Measurements from ENCODE around the gene CHPF. TPM values are rescaled to one million over a fixed set of nuclear protein-coding genes. Genes with fewer than 3 reads are reported as not detected.

CHPF gene
- total RNA-seq, 2 experiments from 2014 or later: 24.1 to 33.0 TPM

- TF ChIP-seq EZH2phosphoT487 (IDR thresholded peaks at IDR 0.05; ENCODE audit: borderline replicate concordance, low read depth, low read length) (no peak), CTCF (conservative IDR thresholded peaks at IDR 0.05; ENCODE audit: low read length) (no peak)
- no TSS peak for BruUV-seq (replicated peaks)
- H3K4me2 ChIP-seq (ENCODE audit: low read length): no peak overlapping the region
Observed at GRCh38 chr2:219537657-219538488, 5.7 kb downstream of the CHPF start.

GRCh38 chr2:219536967-219537366 lies 6.6 kb downstream of the CHPF start:
- ChIA-PET POLR2A (no interaction called here), CTCF (ENCODE audit: unreplicated experiment) (no interaction called here)
- Histone ChIP-seq H3K79me2 (ENCODE audit: insufficient read depth, low read depth, low read length) (0 out of 2 replicates have a peak, but pooled peaks cover under 1% of the 10 kb centered on the region), H3K9me3 (ENCODE audit: low read length) (no peaks in the 10 kb centered on the region), H3K4me2 (ENCODE audit: low read length) (no peak overlapping the region), H3K9me2 (ENCODE audit: insufficient read depth, low read length) (no peaks in the 10 kb centered on the region), H3K27ac (ENCODE audit: low read depth, low read length, poor library complexity, severe bottlenecking) (no peak overlapping the region), H2AFZ (ENCODE audit: low read length) (no peak overlapping the region), H3K36me3 (ENCODE audit: insufficient read depth, low read length) (peaks cover 24% of the 10 kb centered on the region), H3K4me1 (ENCODE audit: insufficient read depth, low read length, poor library complexity, severe bottlenecking) (no peaks in the 10 kb centered on the region), H3K4me3 (ENCODE audit: low read depth, low read length, poor library complexity, severe bottlenecking) (no peak overlapping the region), H4K20me1 (ENCODE audit: insufficient read depth, low read length) (0 out of 2 replicates have a peak, but pooled peaks cover 5% of the 10 kb centered on the region)
- intact Hi-C loops (cut with micrococcal nuclease; ENCODE audit: unreplicated experiment): no loop called here
- no TSS peak for BruUV-seq (replicated peaks)
- no peak for DNase-seq (ENCODE audit: low spot score)
- TF ChIP-seq CTCF (conservative IDR thresholded peaks at IDR 0.05; ENCODE audit: low read length) (no peak), EZH2phosphoT487 (IDR thresholded peaks at IDR 0.05; ENCODE audit: borderline replicate concordance, low read depth, low read length) (no peak)

More at GRCh38 chr2:219537657-219538488, 5.7 kb downstream of the CHPF start:
- Histone ChIP-seq H3K36me3 (ENCODE audit: insufficient read depth, low read length) (peaks cover 24% of the 10 kb centered on the region), H3K79me2 (ENCODE audit: insufficient read depth, low read depth, low read length) (peaks cover 9% of the 10 kb centered on the region; the same call in 1 of the 2 replicates), H3K4me1 (ENCODE audit: insufficient read depth, low read length, poor library complexity, severe bottlenecking) (no peaks in the 10 kb centered on the region), H3K4me3 (ENCODE audit: low read depth, low read length, poor library complexity, severe bottlenecking) (no peak overlapping the region), H4K20me1 (ENCODE audit: insufficient read depth, low read length) (0 out of 2 replicates have a peak, but pooled peaks cover 5% of the 10 kb centered on the region), H2AFZ (ENCODE audit: low read length) (no peak overlapping the region), H3K9me2 (ENCODE audit: insufficient read depth, low read length) (no peaks in the 10 kb centered on the region), H3K27ac (ENCODE audit: low read depth, low read length, poor library complexity, severe bottlenecking) (no peak overlapping the region), H3K9me3 (ENCODE audit: low read length) (no peaks in the 10 kb centered on the region)
- intact Hi-C loops (cut with micrococcal nuclease; ENCODE audit: unreplicated experiment): no loop called here
- no peak for DNase-seq (ENCODE audit: low spot score)
- POLR2A ChIA-PET: interaction anchor here (0.6 kb wide), 1 partner anchor 42 kb away, joined by 3 read pairs; a partner anchor contains a TSS
- CTCF ChIA-PET (ENCODE audit: unreplicated experiment): no interaction called here

GRCh38 chr2:219536425-219536824 lies 7.2 kb downstream of the CHPF start:
- Histone ChIP-seq H3K4me1 (ENCODE audit: insufficient read depth, low read length, poor library complexity, severe bottlenecking) (no peaks in the 10 kb centered on the region), H3K36me3 (ENCODE audit: insufficient read depth, low read length) (peaks cover 21% of the 10 kb centered on the region), H3K4me3 (ENCODE audit: low read depth, low read length, poor library complexity, severe bottlenecking) (no peak overlapping the region), H3K4me2 (ENCODE audit: low read length) (no peak overlapping the region), H2AFZ (ENCODE audit: low read length) (no peak overlapping the region), H3K9me3 (ENCODE audit: low read length) (no peaks in the 10 kb centered on the region), H4K20me1 (ENCODE audit: insufficient read depth, low read length) (0 out of 2 replicates have a peak, but pooled peaks cover 5% of the 10 kb centered on the region), H3K9me2 (ENCODE audit: insufficient read depth, low read length) (no peaks in the 10 kb centered on the region), H3K79me2 (ENCODE audit: insufficient read depth, low read depth, low read length) (no peaks in the 10 kb centered on the region), H3K27ac (ENCODE audit: low read depth, low read length, poor library complexity, severe bottlenecking) (no peak overlapping the region)
- CTCF ChIA-PET (ENCODE audit: unreplicated experiment): interaction anchor here (0.6 kb wide), 1 partner anchor 10 kb away, joined by 3 read pairs; no protein-coding TSS in a partner anchor
- DNase-seq (ENCODE audit: low spot score): no peak
- POLR2A ChIA-PET: no interaction called here
- BruUV-seq (replicated peaks): no TSS peak
- TF ChIP-seq EZH2phosphoT487 (IDR thresholded peaks at IDR 0.05; ENCODE audit: borderline replicate concordance, low read depth, low read length) (no peak), CTCF (conservative IDR thresholded peaks at IDR 0.05; ENCODE audit: low read length) (no peak)
- intact Hi-C loops (cut with micrococcal nuclease; ENCODE audit: unreplicated experiment): no loop called here

Data from OCI-LY7 (cell line).